ENCODE data around the gene P4HA3.
"Not testable (repeated sequence)": the region's sequence is repeated elsewhere in the genome, so short reads cannot be mapped to it uniquely, and the experiment has no call there.

P4HA3 gene

DNA sequence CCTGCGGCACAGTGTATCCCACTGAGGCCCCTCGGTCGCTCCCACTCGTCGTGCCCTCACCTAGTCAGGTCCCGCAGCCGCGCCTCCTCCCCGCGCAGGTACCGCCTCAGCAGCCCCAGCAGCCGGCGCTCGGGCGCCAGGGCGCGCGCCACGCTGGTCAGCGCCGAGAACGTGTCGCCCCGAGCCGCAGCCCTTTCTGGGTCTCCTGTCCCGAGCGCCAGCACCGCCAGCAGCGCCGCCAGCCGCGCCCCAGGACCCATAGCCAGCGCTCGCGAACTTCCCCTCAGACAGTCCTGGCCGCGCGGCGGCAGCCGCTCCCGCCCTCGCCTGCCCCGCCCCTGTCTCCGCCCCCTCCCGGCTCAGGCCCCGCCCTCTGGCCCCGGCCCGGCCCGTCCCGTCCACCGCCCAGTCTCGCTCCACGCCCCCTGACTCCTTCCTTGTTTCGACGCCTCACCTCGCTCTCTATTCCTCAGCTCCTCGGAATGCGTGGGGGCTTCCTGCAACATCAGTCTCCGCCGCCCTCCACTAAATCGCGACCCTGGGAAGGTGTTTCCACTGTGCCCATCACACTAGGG, at the start of gene P4HA3:
Gene P4HA3, minus strand, starts transcription at position 289 of the 575 bp plus-strand sequence. Its CDS starts 29 bp downstream, at position 260.
- no peak for DNase-seq (ENCODE audit: low spot score)

DNA sequence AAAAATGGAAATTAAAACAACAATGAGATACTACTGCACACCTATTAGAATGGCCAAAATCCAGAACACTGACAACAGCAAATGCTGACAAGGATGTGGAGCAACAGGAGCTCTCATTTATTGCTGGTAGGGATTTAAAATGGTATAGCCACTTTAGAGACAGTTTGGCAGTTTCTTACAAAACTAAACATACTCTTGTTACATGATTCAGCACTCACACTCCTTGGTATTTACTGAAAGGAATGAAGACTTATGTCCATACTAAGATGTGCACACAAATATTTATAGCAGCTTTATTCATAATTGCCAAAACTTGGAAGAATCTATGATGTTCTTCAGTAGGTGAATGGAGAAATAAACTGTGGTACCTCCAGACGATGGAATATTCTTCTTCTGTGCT, 46.0 kb upstream of the P4HA3 start:
- no peak for DNase-seq (ENCODE audit: low spot score)

DNA sequence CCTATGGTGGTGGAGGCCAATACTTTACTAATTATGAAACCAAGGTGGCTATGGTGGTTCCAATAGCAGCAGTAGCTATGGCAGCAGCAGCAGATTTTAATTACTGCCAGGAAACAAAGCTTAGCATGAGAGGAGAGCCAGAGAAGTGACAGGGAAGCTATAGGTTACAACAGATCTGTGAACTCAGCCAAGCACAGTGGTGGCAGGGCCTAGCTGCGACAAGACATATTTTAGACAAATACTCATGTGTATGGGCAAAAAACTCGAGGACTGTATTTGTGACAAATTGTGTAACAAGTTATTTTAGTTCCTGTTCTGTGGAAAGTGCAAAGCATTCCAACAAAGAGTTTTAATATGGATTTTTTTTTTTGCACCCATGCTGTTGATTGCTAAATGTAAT, 44.2 kb upstream of the P4HA3 start:
- no peak for DNase-seq (ENCODE audit: low spot score)

DNA sequence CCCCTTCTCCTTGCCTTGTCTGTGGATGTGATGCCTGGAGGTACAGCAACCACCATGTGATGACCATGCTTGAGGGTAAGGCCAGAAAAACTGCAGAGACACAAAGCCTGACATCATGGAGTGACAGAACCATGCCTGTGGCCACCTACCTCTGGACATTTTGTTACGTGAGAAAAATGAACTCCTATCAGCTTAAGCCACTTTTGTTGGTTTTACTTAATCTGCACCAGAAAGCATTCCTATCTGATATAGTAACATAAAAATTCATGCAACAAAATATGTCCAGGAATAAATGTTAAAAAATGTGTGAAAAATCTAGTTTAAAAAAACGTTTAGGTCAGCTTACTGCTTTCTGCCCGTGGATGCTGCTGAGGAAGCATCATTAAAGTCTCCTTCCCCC, 42.6 kb upstream of the P4HA3 start:
- no peak for DNase-seq (ENCODE audit: low spot score)

DNA sequence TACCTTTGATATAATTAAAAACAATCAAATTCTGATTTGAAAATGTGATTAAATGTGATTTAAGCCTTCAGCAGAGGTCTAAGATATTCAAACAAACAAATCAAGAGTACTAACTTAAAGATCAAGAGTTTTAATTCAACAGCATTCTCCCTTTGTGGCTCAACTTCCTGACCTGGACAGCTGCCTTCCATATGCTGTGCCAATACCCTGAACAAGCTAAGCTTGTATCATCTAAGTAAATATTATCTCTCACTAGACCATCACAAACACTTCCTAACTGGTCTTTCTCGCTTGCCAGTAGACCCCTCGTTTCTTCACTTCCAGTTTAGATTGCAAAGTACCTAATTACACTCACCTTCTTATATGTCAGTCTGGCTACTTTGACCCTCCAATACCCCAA, 35.9 kb upstream of the P4HA3 start:
- DNase-seq (ENCODE audit: low spot score), result no peak

DNA sequence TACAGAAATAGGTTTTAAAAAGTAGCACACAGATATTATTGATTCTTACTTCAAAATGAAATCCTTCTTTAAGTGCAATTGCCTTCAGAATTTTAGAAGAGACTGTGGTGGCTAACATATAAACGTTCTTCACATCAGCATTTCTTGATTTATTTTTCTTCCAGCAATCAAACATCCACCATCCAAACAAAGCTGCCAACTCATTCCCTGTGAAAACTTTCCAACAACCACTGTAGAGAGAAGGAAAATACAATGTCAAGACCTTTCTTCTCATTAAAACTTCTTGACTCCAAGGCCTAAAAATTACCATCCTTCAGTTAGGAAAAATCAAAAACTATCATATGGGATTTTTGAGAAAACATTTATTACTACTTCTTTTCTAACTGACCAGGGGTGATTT, 34.0 kb upstream of the P4HA3 start:
- DNase-seq (ENCODE audit: low spot score), result no peak

DNA sequence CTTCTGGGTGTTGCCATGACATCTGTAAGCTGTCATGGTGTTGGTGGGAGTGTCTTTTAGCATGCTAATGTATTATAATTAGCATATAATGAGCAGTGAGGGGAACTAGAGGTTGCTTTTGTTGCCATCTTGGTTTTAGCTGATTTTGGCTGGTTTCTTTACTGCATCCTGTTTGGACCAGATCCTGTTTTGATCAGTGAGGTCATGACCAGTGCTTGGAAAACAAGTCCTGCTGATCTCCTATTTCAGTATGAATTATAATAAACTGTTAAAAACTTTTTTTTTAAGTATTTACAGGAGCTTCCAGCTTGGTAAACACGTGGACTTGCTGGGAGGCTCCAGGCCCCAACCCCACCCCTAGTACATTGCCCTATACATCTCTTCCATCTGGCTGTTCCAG, 30.5 kb upstream of the P4HA3 start:
- DNase-seq (ENCODE audit: low spot score), result no peak

DNA sequence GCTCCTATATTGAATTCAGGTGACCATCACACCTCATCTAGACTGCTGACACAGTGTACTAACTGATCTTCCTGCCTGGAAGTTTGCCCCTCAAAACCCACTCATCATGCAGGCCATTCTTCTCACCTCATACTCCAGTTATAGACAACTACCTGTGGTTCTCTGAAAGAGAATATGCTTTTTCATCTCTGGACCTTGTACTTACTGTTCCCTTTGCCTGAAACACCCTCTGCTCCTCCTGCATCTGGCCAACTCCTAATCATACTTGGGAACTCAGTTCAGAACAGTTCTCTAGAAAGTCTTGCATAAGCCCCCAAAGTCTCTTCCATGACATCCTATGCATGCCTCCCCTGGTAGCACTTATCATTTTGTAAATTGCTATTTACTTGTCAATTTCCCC, 28.2 kb upstream of the P4HA3 start:
- DNase-seq (ENCODE audit: low spot score), result no peak

DNA sequence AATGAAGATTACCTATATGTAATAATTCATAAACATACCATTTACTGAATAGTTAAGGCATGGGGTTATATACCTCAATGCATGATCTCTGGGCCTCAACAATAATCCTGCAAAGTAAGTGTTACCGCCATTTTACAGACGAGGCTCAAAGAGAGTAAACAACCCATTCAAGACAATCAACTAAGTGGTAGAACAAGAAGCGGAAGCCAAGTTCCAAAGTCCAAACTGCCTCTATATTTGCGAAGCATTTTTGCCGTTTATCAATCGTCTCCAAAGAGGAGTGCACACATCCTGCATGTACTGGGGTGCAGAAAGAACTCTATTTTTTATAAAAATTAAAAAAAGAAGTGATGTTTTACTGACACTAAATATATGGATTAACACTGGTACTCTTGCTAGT, 27.5 kb upstream of the P4HA3 start:
- DNase-seq (ENCODE audit: low spot score), result no peak

DNA sequence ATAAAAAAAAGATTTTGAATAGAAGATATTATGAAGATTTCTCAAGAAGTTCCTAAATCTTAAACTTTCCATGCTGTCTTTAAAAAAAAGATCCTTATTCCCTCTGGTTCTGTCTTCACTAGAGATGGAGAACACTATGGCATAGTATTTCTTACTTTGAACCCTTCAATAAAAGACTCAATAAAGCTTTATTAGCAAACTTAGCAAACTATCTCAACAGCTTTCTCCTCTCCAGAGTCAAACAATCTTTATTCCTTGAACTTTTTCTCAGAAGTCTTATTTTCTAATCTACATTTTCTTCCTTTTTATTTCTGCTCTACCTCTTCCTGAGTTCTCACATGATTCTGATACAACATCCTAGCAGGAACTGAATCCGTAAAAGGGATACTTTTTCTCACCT, 21.8 kb upstream of the P4HA3 start:
- DNase-seq (ENCODE audit: low spot score), result no peak

DNA sequence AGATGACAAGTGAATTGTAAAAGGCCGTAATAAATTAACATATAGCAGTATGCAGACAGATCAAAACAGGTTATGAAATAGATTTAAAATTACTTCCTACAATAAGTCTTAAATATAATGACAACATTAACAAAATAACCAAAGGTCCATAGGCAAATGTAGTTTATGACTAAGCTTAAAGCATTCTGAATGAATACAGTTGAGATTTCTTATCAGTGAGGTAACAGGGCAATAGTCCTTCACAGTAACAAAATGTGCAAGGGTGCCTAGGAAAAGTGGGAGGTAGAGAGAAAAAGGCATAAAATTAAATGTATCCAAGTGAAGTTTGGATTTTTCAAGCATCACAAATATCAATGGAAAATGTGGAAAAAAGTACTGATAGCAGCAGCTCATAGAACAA, 20.9 kb upstream of the P4HA3 start:
- no peak for DNase-seq (ENCODE audit: low spot score)

DNA sequence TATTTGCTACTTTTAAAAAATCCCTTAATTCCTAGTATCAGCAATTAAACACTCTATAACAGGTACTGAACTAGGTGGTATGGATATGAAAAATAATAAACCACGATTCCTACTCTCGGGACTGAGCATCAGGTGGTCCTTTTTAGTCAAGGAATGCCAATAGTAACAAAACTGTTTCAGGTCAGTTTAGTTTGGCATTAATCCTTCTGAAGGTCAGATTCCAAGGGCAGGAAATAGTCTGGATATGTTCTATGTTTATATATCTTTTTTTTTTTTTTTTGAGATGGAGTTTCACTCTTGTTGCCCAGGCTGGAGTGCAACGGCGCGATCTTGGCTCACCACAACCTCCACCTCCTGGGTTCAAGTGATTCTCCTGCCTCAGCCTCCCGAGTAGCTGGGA, 19.6 kb upstream of the P4HA3 start:
- not testable (repeated sequence) for DNase-seq (ENCODE audit: low spot score)

DNA sequence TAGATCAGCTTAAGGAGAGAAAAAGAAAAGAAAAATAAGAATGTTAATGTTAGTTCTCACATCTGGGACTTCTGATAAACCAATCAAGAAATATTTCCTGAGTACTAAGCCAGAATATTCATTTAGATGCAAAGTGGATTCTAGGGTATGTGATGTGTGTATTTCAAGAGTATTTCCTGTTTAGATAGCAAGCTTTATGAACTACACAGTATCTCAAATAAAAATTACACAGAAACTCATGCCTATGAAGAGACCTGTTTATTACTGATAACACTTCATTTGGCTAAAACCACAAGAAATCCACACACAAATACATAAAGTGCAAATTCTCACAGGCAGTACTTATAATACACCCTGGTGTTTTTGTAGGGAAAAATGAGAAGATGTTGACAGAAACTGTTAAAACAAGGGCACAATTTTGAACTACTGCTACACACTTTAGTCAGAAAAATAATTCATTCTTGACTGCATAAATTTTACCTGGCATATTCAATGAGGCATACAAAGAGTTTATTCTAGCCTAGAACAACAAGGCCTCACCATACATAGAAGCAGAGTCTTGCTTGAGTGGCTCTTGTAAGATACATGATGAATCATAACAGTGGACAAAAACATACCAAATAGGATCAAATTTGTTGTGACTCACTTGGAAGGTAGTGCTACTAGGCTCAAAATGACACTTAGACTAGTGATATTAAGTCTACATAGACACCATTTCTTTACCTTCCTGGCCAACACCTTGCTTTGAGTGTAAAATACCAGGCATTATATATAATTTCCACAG, 18.8 kb upstream of the P4HA3 start:
- peak; percentile 60 for DNase-seq (ENCODE audit: low spot score)

DNA sequence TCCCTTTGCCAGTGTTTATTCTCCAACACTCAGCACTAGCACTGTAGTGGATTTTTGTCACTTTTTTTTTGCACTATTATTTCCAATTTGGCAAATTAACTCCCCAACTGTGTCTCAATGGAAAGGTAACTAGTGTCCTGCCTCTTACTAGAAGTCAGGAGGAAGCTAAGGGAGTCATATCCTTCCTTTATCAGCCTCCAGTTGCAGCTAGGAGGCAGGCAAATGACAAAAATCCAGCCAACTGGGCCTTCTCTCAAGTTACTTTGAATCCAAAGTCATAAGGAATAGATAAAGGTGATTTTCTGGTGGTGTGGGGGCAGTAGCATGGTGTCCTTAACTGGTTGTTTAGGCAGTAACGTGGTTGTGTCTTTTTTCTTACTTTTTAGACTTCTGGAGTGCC, 15.6 kb upstream of the P4HA3 start:
- DNase-seq (ENCODE audit: low spot score), result peak; percentile 44

DNA sequence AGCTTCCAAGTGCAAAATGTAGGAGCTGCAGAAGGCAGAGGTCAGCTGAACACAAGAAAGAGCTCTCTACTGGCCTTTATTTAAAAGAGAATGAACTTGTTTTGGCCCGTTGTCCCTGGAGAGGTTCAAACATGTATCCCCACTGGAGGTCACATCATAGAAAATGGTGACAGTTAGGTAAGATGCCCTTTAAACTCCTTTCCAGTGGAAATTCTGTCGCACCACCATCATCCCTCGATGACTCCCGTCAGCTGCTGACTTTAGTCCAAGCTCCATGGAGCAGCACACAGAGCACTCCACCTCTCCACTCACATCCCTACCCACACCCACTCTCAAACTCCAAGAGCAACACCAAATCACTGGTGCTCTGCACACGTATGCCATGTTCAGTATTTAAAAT, 15.2 kb upstream of the P4HA3 start:
- no peak for DNase-seq (ENCODE audit: low spot score)

DNA sequence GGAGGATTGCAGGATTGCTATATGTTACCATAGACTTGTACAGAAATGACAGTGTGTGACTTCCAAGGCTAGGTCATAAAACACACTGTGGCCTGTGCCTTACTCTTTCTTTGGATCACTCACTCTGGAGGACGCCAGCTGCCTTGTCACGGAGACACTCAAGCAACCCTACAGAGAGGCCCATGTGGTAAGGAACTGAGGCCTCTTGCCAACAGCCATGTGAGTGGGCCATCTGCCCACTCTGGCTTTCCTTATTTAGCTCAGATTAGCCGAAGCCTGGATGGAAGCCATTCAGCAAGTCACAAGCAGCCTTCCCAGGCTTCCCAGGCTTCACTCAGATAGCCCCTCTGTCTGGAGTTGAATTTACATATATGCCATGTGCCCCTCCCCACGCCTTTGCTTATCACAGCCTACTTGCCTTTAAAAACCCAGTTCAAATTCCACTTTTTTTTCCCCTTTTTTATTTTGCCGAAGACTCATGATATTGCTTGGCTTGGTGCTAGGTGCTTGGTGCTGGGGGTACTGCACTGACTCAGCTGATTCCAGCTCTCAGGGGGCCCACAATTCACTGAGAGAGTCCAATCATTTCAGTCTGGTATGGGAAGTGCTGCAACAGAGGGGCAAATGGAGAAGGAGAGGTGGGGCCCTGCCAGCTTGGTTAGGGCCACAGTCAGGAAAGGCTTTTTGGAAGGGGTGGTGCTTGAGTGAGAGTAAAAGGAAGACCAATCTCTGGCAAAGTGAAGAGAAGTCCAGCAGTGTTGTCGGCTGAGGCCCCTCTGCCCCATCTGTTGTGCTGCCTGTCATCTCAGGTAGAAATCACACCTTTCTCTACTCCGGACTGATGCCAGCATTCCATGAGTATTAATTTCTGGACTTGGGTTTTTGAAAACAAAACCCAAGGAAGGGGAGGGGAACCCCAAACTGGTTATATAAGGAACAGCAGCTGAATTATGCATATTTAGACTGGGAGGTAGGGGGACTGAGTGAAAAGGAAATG, 14.5 kb upstream of the P4HA3 start:
- DNase-seq (ENCODE audit: low spot score), result no peak

DNA sequence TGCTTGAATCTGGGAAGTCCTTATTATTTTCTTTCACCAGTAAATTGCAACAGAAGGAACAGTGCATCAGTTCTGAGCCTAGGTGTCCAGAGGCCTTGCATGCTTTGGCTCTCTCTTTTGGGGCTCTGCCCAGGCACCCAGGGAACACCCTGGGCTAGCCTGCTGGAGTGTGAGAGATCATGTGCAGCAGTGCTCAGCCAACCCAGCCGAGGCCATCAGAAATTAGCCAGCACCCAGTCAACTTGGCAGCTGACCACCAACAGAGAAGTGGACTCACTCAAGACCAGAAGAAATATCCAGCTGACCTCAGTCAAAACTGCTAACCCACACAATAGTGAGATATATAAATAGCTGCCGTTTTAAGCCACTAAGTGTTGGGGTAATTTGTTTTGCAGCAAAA, 11.2 kb upstream of the P4HA3 start:
- no peak for DNase-seq (ENCODE audit: low spot score)

DNA sequence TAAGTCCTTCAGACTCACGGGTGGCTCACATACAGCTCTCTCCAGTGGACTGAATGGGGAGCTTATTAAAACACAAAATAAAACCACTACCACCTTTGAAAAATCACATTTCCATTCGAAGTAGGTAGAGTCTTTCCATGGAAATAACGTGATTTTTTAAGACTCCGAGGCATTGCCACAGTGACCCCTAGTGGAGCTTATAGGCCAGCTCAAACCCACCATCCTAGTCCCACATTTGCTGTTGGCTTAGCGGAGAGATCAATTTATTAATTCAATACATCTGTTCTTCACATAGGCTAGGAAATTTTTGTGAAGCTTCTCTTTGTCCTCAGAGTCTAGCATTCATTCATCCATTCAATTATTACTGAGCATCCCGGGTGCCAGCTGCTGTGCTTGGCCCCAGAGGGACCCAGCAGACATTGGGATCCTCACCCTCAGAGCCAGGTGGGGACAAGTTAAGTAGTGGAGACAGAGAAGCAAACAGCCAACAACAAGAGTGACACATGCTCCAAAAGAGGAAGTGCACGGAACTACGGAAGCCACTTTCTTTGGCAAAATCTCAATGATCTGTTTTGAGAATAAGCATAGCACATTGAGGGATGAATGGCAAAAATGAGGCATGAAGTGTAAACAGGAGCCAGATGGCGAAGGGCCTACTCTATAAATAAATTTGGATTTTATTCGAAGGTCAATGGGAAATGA, 10.2 kb upstream of the P4HA3 start:
- DNase-seq (ENCODE audit: low spot score), result peak; percentile 51

DNA sequence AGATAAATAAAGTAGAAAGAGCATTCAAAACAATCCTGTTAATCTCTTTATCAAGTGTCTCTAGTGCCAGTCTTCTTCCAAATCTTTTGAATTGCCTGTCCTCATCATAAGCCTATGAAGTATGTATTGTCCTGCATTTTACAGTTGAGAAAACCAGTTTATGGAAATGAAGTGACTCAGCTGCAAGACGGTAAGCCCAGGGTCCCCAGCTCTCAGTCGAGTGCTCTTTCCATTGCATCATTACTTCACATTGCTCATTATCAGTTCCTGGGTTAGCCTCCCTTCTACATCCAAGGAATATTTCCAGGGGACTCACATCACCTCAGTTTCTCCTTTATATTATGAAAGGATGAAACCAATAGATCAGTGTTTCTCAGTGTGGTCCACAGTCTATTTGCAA, 9.1 kb upstream of the P4HA3 start:
- DNase-seq (ENCODE audit: low spot score), result no peak

DNA sequence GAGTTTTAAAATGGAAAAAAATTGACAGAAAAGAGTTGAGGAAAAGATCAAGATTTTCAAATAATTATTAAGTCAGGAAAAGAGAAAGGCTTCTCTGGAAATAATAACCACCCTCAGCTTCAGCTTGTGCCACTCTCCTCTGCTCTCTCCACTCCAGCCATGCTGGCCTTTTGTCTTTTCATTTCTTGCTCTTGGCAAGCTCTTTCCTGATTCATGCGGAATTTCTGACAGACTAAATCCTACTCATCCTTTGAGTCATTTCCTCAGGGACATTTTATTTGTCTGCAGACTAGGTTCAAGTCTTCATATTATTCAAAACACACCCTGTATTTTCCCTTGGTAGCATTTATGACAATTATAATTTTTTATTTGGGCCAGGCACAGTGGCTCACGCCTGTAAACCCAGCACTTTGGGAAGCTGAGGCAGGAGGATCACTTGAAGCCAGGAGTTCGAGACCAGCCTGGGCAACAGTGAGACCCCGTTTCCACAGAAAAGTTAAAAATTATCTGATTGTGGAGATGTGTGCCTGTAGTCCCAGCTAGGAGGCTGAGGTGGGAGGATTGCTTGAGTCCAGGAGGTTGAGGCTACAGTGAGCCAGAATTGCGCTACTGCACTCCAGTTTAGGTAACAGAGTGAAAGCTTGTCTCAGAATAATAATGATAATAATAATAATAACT, 7.8 kb upstream of the P4HA3 start:
- DNase-seq (ENCODE audit: low spot score), result peak; percentile 99

DNA sequence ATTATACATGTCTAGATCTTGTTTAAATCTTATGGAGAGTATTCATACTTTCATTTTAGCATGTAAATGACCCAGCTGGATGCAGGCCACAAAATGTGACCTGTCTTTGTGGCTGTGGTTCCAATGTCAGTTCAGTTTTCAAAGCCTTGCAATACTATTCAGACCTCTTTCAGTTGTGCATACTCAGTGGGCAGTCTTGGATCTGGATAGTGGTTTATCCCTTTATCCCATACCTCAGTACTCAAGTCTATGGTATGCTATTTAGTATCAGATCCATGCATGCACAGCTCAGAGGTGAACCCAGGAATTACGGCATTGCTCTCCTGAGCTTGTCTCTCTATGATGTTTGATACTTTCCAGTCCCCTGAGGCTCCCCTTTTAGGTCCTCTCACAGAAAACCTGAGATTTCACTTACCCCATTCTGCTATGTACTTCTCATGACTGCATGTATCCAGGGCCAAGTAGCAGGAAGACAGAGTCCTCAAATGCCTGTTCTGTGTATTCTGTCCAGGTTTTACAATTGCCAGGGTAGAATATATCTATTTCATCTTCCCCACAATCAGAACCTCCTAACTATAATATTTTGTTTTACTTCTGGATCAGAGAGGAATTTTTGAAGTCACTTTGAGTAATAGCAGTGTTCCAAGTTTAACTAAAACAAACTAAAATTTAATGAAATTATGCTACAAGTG, 6.9 kb upstream of the P4HA3 start:
- DNase-seq (ENCODE audit: low spot score), result no peak
